HG02852 (cell line): ENCODE measurements around the gene SLC24A3.

Source experiments
- ATAC-seq: cut with Tn5 transposase; IDR thresholded peaks from one replicate; pipeline ENCODE4 v1.9.1; 2021; ENCODE audit warnings: mild to moderate bottlenecking, moderate library complexity; ENCODE audit not compliant: unreplicated experiment

SLC24A3 gene

GRCh38 chr20:19269737-19270340 is 57.4 kb downstream of the SLC24A3 start:
- no peak for ATAC-seq

DNA sequence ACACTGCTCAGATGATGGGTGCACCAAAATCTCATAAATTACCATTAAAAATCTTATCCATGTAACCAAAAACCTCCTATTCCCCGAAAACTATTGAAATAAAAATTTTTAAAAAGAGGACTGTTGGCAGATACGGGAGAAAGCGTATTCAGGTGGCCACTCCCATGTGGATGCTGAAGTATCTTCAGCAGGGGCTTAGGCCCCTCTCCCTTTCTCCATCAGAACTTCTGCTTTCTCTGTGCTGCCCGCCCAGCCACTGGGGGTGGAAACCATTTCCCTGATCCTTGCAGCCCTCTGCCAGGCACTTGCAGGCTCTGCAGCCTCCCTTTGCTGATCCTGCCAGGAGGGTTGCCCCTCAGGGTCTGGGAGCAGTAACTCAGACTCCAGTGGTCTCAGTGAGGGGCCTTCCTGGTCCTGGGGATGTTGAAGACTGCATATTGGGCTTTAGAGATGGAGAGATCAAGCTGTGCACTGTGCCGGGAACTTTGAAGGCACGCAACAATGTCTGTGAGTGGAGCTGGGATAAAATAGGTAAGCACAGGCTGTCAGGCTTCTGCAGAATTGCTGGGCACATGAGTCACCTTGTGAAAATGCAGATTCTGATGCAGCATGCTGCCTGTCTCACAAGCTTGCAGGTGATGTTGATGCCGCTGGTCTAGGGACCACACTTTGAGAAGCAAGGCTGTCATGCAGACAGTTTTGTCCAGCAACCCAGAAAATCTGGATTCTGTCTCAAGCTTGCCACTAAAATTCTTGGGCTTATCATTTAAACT is 59.6 kb downstream of the SLC24A3 start:
- no peak for ATAC-seq

DNA sequence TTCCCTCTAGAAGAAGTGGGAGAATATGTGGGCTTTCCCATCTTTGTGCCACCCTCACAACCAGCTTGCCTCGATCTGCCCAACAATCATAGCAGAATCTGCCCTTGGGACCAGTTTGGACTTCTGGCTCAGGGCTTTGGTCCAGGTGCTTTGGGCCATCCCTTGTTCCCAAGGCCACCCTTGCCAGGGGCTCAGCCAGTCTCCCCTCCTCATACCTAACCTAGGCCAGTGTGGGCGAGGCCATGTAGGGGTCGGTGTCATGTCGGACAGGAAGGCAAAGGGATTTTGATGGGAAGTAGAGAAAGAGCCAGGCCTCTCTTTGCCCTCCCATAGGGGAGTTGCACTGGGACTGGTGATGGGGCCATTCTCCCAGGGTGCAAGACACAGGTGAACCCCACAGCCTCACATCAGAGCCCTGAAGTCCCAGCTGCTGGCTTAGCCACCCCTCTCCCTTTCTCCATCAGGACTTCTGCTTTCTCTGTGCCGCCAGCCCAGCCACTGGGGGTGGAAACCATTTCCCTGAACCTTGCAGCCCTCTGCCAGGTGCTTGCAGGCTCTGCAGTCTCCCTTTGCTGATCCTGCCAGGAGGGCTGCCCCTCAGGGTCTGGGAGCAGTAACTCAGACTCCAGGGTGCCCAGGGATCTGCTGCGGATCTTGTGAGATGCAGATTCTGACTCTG is 60.7 kb downstream of the SLC24A3 start:
- no peak for ATAC-seq

GRCh38 chr20:19274001-19274400 is 61.6 kb downstream of the SLC24A3 start:
- ATAC-seq, result no peak

GRCh38 chr20:19274412-19275015 is 62.1 kb downstream of the SLC24A3 start:
- no peak for ATAC-seq

DNA sequence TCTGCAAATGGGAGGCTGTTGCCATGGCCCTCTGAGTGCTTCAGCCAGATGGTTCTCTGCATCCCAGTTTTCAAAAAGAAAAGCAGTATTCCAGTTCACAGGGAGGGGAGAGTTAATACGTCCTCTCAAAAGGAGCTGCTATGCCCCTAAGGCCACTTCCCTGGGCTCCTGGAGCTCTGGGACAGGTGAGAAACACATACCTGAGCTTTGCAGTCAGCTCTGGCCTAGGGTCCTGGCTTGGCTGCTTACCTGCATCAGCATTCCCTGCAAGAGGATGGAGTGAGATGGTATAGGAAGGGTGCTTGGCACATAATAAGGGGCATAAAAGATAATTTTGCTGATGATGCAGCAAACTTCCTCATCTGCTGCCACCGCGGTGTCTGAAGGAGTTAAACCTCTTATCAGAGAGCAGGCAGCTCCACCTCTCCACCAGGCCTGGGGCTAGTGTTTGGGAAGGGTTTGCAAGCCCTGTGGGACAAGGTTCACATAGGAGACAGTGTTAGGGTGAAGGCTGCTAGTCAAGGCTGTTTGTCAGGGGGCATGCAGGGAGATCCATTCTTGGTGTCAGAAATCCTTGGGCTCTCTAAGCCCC is 62.7 kb downstream of the SLC24A3 start:
- ATAC-seq, result no peak

- ATAC-seq, result no peak
Measured at GRCh38 chr20:19275630-19276071, 63.2 kb downstream of the SLC24A3 start.

DNA sequence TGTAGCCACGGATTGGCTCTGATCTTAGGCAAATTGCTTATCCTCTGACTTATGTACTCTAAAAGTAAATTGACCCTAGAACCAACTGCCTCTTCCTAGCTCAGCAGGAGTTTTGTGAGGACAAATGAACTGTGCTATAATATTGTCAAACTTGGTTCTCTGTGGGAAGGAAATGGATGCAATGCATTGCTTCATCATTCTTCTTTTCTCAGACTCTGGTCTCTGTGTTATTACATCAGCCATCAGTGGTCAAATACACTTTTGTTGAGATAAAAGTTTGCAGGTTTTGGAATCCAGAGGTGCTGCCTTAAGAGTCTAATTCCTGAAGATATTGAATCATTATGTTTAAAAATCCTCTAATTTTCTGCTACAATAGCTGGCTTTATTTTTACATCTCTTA is 64.9 kb downstream of the SLC24A3 start:
- no peak for ATAC-seq

DNA sequence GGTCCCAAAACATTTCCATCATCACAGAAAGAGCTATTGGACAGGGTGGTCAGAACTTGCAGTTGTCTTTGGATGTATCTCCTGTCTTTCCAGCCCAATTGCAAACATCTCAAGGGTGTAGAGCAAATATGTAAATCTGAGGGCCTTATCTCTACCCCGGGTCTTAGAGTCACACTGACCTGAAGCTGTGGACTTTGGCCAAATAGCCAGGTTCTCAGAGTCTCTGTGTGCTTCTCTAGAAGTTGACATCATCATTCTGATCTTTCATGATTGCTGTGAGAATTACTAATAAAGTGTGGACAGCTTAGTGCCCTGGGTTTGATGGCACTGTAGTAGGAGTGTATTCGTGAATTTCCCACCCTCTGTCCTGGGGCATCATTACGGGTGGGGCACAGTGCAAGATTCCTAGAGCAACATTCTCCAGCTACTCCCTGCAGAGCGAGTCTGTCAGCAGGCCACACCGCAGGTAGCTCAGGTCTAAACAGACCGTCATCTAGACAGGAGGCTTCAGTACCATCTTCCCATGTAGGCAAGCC is 71.1 kb downstream of the SLC24A3 start:
- ATAC-seq, result no peak

GRCh38 chr20:19284400-19285178 is 72.1 kb downstream of the SLC24A3 start:
- no peak for ATAC-seq

DNA sequence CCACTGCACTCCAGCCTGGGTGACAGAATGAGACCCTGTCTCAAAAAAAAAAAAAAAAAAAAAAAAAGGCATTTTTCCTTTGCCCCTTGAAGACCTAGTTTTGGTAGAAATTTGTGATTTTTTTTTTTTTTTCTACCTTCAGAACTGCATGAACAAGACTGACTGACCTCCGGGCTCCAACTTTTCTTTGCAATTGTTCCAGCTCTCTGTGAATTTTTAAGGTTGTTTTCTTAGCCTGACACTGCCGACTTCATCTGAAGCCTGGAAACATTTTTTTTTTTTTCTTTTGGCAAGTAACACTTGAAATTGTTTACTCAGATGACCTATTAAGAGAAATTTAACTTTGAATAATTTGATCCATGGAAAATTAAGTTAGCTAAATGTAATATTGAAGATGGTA is 73.0 kb downstream of the SLC24A3 start:
- ATAC-seq, result no peak

- ATAC-seq, result no peak
Measured at GRCh38 chr20:19288061-19288460, 75.6 kb downstream of the SLC24A3 start.

GRCh38 chr20:19288636-19289035 is 76.2 kb downstream of the SLC24A3 start:
- no peak for ATAC-seq

- ATAC-seq, result no peak
Measured at GRCh38 chr20:19289451-19289850, 77.0 kb downstream of the SLC24A3 start.

- ATAC-seq, result no peak
Measured at GRCh38 chr20:19291024-19291817, 78.8 kb downstream of the SLC24A3 start.

DNA sequence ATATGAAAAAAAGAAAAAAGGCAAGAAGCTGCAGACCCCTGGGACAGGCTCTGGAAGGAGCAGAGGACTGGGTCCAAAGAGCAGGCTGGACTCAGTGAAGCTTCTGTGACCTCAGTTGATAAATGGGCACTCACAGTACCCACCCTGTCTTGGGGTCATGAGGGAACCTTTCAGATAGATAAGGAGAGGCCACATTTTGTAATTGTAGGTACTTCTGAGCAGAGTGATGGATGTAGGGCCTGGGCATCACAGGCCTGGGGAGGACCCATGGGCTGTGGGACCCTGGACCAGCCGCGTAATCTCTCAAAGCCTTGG is 79.3 kb downstream of the SLC24A3 start:
- ATAC-seq, result no peak

- ATAC-seq, result no peak
Measured at GRCh38 chr20:19292254-19292653, 79.8 kb downstream of the SLC24A3 start.

DNA sequence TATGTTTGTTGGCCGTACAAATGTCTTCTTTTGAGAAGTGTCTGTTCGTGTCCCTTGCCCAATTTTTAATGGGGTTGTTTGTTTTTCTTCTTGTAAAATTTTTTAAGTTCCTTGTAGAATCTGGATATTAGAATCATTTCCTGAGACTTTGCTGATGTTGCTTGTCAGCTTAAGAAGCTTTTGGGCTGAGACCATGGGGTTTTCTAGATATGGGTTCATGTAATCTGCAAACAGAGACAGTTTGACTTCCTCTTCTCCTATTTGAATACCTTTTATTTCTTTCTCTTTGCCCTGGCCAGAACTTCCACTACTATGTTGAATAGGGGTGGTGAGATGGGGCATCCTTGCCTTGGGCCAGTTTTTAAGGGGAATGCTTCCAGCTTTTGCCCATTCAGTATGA is 82.6 kb downstream of the SLC24A3 start:
- no peak for ATAC-seq

DNA sequence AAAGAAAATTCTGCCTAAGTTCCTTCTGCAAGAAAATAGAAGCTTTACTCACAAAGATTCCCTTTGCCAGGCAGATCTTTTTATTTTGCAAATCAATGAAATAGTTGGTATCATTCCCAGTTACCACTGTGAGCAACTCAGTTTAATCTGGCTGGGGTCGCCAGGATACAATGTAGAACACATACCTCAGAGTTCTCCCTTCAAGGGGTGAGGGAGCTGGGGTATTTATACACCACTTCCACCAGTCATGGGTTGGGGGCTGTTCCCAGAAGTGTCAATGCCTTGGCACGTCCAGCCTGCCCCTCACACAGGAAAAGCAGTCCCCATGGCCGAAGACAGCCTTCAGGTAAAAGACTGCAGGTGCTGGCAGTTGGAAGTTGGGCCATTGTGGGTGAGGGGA is 86.2 kb downstream of the SLC24A3 start:
- no peak for ATAC-seq

DNA sequence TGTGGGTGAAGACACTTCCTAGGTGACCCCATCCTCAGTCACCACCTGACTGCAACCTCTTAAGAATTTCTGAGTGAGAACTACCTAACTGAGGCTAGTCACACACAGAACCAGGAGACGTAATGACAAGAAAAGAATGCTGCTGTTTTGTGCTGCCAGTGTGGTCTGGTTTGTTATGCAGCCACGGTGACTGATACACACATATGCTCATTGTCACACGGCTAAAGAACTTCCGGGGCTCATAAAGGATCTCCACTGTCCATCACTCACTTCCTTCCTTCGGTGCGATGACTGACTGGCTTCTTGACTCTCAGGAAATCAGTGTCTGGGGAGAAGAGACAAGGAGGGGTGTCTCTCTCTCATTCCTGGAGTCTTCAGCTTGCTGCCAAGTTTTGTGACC is 88.0 kb downstream of the SLC24A3 start:
- ATAC-seq, result no peak
